GM10266 (cell line): Measurements from ENCODE around the gene CCR2.

Experiments used
- DNase-seq: peaks from one replicate; pipeline ENCODE4 v3.0.0; 2012; ENCODE audit errors: extremely low spot score
- TF ChIP-seq, protein P1 (sequence below): IDR thresholded peaks from 2 replicates; pipeline ENCODE4 v1.5.1; 2012; ENCODE audit warnings: mild to moderate bottlenecking, low read depth; ENCODE audit not compliant: control insufficient read depth, insufficient read depth; ENCODE audit errors: missing control alignments

The CCR2 gene

GRCh38 chr3:46369675-46370132 lies 15.8 kb downstream of the CCR2 start:
- peak; percentile 36 for DNase-seq
- TF ChIP-seq, protein P1, sequence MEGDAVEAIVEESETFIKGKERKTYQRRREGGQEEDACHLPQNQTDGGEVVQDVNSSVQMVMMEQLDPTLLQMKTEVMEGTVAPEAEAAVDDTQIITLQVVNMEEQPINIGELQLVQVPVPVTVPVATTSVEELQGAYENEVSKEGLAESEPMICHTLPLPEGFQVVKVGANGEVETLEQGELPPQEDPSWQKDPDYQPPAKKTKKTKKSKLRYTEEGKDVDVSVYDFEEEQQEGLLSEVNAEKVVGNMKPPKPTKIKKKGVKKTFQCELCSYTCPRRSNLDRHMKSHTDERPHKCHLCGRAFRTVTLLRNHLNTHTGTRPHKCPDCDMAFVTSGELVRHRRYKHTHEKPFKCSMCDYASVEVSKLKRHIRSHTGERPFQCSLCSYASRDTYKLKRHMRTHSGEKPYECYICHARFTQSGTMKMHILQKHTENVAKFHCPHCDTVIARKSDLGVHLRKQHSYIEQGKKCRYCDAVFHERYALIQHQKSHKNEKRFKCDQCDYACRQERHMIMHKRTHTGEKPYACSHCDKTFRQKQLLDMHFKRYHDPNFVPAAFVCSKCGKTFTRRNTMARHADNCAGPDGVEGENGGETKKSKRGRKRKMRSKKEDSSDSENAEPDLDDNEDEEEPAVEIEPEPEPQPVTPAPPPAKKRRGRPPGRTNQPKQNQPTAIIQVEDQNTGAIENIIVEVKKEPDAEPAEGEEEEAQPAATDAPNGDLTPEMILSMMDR: no peak

DNA sequence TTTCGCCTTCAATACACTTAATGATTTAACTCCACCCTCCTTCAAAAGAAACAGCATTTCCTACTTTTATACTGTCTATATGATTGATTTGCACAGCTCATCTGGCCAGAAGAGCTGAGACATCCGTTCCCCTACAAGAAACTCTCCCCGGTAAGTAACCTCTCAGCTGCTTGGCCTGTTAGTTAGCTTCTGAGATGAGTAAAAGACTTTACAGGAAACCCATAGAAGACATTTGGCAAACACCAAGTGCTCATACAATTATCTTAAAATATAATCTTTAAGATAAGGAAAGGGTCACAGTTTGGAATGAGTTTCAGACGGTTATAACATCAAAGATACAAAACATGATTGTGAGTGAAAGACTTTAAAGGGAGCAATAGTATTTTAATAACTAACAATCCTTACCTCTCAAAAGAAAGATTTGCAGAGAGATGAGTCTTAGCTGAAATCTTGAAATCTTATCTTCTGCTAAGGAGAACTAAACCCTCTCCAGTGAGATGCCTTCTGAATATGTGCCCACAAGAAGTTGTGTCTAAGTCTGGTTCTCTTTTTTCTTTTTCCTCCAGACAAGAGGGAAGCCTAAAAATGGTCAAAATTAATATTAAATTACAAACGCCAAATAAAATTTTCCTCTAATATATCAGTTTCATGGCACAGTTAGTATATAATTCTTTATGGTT lies 17.1 kb downstream of the CCR2 start, which contains the start of gene CCR5:
TSS of gene CCR5 (plus strand) at position 108 of the 680 bp plus-strand sequence. CDS start 1,957 bp downstream, outside the sequence.
- TF ChIP-seq, protein P1: no peak
- DNase-seq: no peak

GRCh38 chr3:46371519-46372340 lies 17.8 kb downstream of the CCR2 start:
- DNase-seq: no peak

GRCh38 chr3:46372492-46373359 lies 18.8 kb downstream of the CCR2 start:
- DNase-seq: peak; percentile 42

More at GRCh38 chr3:46371519-46372340, 17.8 kb downstream of the CCR2 start:
- TF ChIP-seq, protein P1: no peak

DNA sequence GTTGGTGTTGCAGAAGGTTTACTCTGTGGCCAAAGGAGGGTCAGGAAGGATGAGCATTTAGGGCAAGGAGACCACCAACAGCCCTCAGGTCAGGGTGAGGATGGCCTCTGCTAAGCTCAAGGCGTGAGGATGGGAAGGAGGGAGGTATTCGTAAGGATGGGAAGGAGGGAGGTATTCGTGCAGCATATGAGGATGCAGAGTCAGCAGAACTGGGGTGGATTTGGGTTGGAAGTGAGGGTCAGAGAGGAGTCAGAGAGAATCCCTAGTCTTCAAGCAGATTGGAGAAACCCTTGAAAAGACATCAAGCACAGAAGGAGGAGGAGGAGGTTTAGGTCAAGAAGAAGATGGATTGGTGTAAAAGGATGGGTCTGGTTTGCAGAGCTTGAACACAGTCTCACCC lies 20.8 kb downstream of the CCR2 start:
- TF ChIP-seq, protein P1: no peak
- no peak for DNase-seq

More at GRCh38 chr3:46372492-46373359, 18.8 kb downstream of the CCR2 start:
- TF ChIP-seq, protein P1: peak; percentile 58

GRCh38 chr3:46375218-46375617 lies 21.3 kb downstream of the CCR2 start:
- TF ChIP-seq, protein P1: no peak

More at GRCh38 chr3:46375218-46375617, 21.3 kb downstream of the CCR2 start:
- no peak for DNase-seq
